ENCODE results near the gene CD48.
"Not testable (repeated sequence)": the region's sequence is repeated elsewhere in the genome, so short reads cannot be mapped to it uniquely, and the experiment has no call there.

Gene CD48

DNA sequence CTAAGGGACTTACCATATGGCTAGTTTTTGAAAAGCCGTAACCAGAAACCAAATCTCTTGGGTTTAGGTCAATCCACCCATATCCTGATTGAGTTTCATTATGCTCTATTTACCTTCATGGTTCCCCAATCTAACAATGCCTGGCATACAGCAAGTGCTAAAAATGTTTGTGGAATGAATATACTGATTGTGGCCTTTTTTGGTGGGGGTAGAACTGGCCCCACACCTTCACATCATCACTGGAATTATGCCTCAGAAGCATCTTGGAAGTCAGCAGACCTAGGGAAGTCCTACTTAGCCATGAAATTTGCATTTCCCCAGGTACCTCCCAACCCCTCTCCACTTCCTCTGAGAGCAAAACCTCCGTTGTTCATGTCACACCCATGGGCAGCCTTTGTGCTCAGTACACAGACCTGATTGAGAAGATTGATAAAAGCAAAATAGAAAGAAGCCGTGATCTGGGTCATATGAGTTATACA lies 47.0 kb downstream of the CD48 start:
- DNase-seq: no peak
- intact Hi-C loops (cut with DNase I): no loop called here

DNA sequence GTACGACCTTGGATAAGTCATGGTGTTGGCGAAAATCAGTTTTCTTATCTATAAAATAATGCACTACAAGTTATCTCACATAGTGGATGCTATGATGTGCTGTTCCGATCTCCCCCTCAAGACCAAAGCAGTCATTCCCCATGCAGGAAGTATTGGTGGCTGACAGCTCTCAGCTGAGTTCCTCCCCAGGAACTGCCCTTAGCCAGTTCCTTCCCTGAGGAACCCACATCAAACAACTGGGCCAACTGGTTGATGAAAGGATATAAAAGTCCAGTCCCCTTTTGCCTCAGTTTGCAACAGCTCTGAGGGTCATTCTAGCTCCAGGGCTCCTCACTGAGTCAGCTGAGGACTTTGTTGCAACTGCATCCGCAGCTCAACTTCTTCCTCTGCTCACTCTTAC lies 48.7 kb downstream of the CD48 start:
- intact Hi-C loops (cut with DNase I): no loop called here
- peak in 1 of 42 donors; percentile 32 for DNase-seq

DNA sequence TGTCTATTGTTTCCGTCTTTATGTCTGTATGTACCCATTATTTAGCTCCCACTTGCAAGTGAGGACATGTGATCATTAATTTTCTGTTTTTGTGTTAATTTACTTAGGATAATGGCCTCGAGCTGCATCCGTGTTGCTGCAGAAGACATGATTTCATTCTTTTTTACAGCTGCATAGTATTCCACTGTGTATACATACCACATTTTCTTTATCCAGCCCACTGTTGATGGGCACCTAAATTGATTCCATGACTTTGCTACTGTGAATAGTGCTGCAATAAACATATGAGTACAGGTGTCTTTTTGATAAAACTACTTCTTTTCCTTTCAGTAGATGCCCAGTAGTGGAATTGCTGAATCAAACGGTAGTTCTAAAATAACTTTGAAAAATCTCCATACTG lies 52.1 kb downstream of the CD48 start:
- DNase-seq: no peak
- intact Hi-C loops (cut with DNase I): no loop called here

DNA sequence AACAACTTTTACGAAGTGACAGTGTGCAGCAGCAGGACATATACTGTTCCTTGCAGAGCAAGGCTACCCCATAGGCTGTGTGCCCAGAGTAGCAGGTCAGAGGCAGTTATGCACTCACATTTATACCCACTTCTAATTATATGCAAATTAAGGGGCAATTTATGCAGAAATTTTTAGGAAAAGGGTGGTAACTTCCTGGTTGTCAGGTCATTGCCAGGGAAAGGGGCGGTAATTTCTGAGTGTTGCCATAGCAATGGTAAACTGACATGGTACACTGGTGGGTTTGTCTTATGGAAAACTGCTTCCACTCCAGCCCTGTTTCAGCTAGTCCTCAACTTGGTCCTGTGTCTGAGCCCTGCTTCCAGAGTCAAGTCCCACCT lies 52.8 kb downstream of the CD48 start:
- intact Hi-C loops (cut with DNase I): no loop called here
- no peak for DNase-seq

DNA sequence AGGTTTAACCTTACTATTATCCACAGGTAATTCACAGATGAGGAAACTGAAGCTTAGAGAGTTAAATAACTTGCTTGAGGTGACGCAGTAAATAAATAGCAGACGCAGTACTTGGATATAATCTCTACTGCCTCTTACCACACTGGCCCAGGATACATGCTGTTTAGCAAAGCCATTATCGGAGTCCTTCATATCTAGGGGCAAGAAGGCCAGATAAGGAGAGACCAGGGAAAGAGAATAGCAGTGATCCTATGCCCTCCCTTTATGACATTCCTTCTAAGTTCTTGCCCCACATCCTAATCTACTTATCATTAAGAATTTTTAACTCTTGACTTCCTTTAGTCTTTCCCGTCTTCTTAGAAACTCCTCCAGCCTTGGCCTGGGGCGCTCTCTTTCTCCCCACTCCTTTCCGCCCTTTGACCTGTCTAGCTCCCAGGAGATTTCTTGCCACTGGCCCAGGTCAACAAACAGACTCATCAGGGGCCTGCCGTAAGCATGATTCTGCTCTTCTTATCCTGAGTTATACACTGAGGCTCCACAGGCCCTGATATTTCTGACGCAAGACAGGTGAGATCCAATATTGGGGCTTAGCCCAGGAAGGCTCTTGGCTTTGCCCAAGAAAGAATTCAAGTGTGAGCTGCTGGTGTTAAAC lies 53.3 kb downstream of the CD48 start:
- no peak for DNase-seq
- intact Hi-C loops (cut with DNase I): no loop called here

DNA sequence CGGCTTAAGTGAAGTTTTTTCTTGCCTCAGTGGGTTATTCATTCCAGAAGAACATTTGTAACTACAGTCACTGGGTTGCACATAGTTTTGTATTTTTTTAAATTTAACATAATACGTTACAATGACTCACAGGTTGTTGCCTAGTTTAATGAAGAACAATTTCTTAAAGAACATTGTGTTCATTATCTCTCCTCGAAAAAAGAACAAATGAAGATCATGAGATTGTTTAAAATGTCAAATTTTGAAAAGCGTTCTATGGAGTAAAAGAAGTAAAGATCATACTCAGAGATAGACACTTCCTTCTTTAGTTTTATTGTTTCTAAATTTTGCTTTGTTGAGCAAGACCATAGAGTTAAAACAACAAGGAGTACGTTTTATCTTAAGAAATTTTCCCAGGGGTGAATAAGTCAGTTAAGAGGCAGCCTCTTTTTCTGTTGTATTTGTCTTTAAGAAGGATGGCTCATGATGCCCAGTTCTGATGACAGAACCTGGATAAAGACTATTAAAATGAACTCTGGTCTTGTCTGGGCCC lies 54.3 kb downstream of the CD48 start:
- DNase-seq: no peak
- intact Hi-C loops (cut with DNase I): no loop called here

- DNase-seq: no peak
- intact Hi-C loops (cut with DNase I): no loop called here
Observed at GRCh38 chr1:160656737-160657136, 54.9 kb downstream of the CD48 start.

DNA sequence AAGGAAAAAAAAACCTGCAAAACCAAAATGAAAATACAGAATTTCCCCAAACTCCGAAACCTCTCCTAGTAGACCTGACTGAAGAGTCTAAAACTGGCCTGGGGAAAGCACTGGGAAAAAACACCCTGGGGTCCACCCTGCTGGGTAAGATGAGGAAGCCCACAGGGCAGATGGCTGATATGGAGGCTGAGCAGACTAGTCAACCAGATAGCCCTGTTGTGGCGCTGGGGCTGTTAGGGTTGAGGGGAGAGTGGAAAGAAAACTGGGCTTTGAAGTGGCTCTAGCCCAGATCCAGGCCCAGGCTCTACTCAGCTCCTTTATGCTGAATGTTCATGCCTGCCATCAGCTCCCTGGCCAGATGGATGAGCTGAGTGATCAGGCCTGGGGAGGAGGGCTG lies 58.0 kb downstream of the CD48 start:
- intact Hi-C loops (cut with DNase I): no loop called here
- no peak for DNase-seq

GRCh38 chr1:160652924-160653619 lies 58.5 kb downstream of the CD48 start:
- DNase-seq: no peak
- intact Hi-C loops (cut with DNase I): no loop called here

GRCh38 chr1:160652065-160652641 lies 59.5 kb downstream of the CD48 start:
- intact Hi-C loops (cut with DNase I): not testable (repeated sequence)
- peak in 1 of 42 donors; percentile 5 for DNase-seq

GRCh38 chr1:160651433-160652064 lies 60.1 kb downstream of the CD48 start:
- intact Hi-C loops (cut with DNase I): no loop called here
- no peak for DNase-seq

GRCh38 chr1:160647329-160647720 lies 64.3 kb downstream of the CD48 start:
- DNase-seq: no peak
- intact Hi-C loops (cut with DNase I): no loop called here

- DNase-seq: no peak
- intact Hi-C loops (cut with DNase I): no loop called here
Observed at GRCh38 chr1:160646711-160647328, 64.8 kb downstream of the CD48 start, which contains the start of gene SLAMF1. TSS of gene SLAMF1 (minus strand) at chr1:160647044. CDS start at chr1:160646945, 99 bp downstream.

GRCh38 chr1:160646180-160646579 lies 65.4 kb downstream of the CD48 start:
- intact Hi-C loops (cut with DNase I): no loop called here
- no peak for DNase-seq

- no peak for DNase-seq
- intact Hi-C loops (cut with DNase I): no loop called here
Observed at GRCh38 chr1:160645386-160646130, 66.1 kb downstream of the CD48 start.

DNA sequence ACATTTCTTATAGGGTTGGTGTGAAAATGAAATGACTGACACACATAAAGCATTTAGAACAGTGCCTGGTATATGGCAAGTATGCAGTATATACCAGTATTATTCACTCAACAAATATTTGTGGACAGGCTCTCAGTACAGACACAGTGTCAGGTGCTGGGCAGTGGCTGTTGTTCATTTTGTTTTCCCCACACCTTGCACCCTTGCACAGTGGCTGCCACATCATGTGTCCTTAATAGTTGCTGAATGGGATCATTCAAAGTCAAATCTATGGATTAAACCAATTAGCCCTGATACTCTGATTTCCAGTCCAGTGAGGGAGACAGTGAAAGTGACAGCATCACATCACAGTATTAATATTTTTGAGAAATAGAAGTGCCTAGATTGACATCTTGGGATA lies 67.2 kb downstream of the CD48 start:
- intact Hi-C loops (cut with DNase I): no loop called here
- DNase-seq: no peak

DNA sequence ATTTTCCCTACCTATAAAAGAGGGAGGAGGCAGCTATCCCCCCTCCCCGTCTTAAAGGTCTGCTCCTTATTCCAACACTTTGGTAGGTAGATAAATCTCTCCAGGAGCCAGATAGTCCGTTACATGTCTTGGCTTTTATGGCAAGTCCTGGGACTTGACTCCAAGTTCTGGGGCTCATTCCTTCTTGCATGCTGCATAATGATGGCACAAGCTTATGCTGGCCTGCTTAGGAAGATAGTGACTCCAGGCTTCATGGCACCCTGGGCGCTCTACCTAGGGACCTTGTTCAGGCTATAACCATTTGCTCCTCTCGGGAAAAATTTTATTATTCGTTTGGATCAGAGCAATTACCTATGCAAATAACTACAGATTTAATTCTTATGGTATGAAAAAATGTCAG lies 68.5 kb downstream of the CD48 start:
- DNase-seq: no peak
- intact Hi-C loops (cut with DNase I): no loop called here

GRCh38 chr1:160642281-160642644 lies 69.4 kb downstream of the CD48 start:
- no peak for DNase-seq
- intact Hi-C loops (cut with DNase I): no loop called here

Data from head of caudate nucleus (tissue), 42 donors.